Panc1 (cell line): ENCODE measurements around the gene TSPAN16. TPM values are rescaled to one million over a fixed set of nuclear protein-coding genes. Genes with fewer than 3 reads are reported as not detected.

ENCODE experiments used
- ATAC-seq: fragments of 200-7000 bp; cut with Tn5 transposase; 2 replicates; pipeline ENCODE4 v1.9.1; 2020; ENCODE audit warnings: mild to moderate bottlenecking, moderate library complexity
- BruUV-seq: library from RNA; stranded (reverse); fragments of 400-500 nt; replicated peaks from 2 replicates; lab custom pipeline; 2021; lab: Mats Ljungman, UMichigan
- CTCF ChIA-PET: fragments of 300-600 bp; sonication (Branson Sonifier 250); formaldehyde crosslinking; loops from one replicate; lab custom pipeline; 2022; ENCODE audit warnings: antibody characterized with exemption; lab: Charles Lee
- POLR2A ChIA-PET: fragments of 300-600 bp; sonication (Branson Sonifier 250); formaldehyde crosslinking; loops from one replicate; lab custom pipeline; 2022; ENCODE audit warnings: antibody characterized with exemption; lab: Charles Lee
- DNase-seq: peaks from one replicate; pipeline ENCODE4 v3.0.0-alpha.2; 2010; ENCODE audit warnings: low read depth, low spot score
- H3K27ac ChIP-seq: 2 replicates; pipeline ENCODE4 v1.5.1; 2011; ENCODE audit warnings: mild to moderate bottlenecking, low read length, inconsistent platforms
- H3K27me3 ChIP-seq: fragments of 200-500 bp; sonication (Bioruptor generic); 2 replicates; pipeline ENCODE4 v1.6.0; 2014; ENCODE audit warnings: low read length, inconsistent platforms; ENCODE audit not compliant: control insufficient read depth, insufficient read depth
- H3K36me3 ChIP-seq: fragments of 200-500 bp; sonication (Bioruptor generic); 2 replicates; pipeline ENCODE4 v1.5.1; 2014; ENCODE audit warnings: inconsistent platforms, mild to moderate bottlenecking, low read length, moderate library complexity; ENCODE audit not compliant: control insufficient read depth, insufficient read depth
- H3K4me1 ChIP-seq: 2 replicates; pipeline ENCODE4 v1.5.1; 2011; ENCODE audit warnings: inconsistent platforms, mild to moderate bottlenecking, low read length, moderate library complexity; ENCODE audit not compliant: control insufficient read depth, insufficient read depth
- H3K4me3 ChIP-seq, 2 experiments: 2 replicates each; pipeline ENCODE4 v1.5.1; 2011 to 2012; ENCODE audit warnings: low read depth in 2 of 2, low read length in 2 of 2, mild to moderate bottlenecking in 2 of 2, inconsistent platforms in 1 of 2, moderate library complexity in 1 of 2
- H3K9me3 ChIP-seq: fragments of 200-500 bp; sonication (Bioruptor generic); 2 replicates; pipeline ENCODE4 v1.5.1; 2014; ENCODE audit warnings: low read depth, mild to moderate bottlenecking, inconsistent platforms, low read length, moderate library complexity; ENCODE audit not compliant: control insufficient read depth, insufficient read depth
- CTCF ChIP-seq: fragments of 450-650 bp; IDR thresholded peaks from 2 replicates; pipeline ENCODE4 v1.5.1; 2017; ENCODE audit warnings: mild to moderate bottlenecking
- POLR2AphosphoS5 ChIP-seq: IDR thresholded peaks from 2 replicates; pipeline ENCODE4 v1.6.1; 2012; ENCODE audit warnings: mild to moderate bottlenecking, low read depth, low read length, moderate library complexity
- REST ChIP-seq, 2 experiments: IDR thresholded peaks; 2 replicates each; pipeline ENCODE4 v1.6.1; 2011 to 2012; ENCODE audit warnings: low read depth in 2 of 2, control low read depth in 1 of 2, low read length in 1 of 2, mild to moderate bottlenecking in 1 of 2, moderate library complexity in 1 of 2; ENCODE audit not compliant: insufficient read depth in 1 of 2
- SIN3A ChIP-seq: IDR thresholded peaks from 2 replicates; pipeline ENCODE4 v1.6.1; 2012; ENCODE audit warnings: low read depth, mild to moderate bottlenecking, low read length, moderate library complexity, borderline replicate concordance; ENCODE audit not compliant: insufficient read depth
- TCF7L2 ChIP-seq: IDR thresholded peaks from 2 replicates; pipeline ENCODE4 v1.6.1; 2011; ENCODE audit warnings: mild to moderate bottlenecking, low read depth, low read length, inconsistent platforms
- in situ Hi-C: cut with HindIII; loops from 2 replicates; pipeline ENCODE4 v1.10.0; 2016; ENCODE audit warnings: low sequenced_read_pairs, low pct_unique_long_range_greater_than_20kb
- intact Hi-C: fragments of 100-400 bp; cut with micrococcal nuclease; formaldehyde crosslinking; loops from one replicate; pipeline ENCODE4 v1.10.0; 2022; ENCODE audit not compliant: unreplicated experiment
- total RNA-seq: library from RNA; stranded (reverse); gene quantifications from one replicate; pipeline ENCODE4 v1.2.1, GENCODE V29; 2021; ENCODE audit not compliant: unreplicated experiment

Gene TSPAN16
- total RNA-seq, 1 experiment from 2014 or later, result not detected

DNA sequence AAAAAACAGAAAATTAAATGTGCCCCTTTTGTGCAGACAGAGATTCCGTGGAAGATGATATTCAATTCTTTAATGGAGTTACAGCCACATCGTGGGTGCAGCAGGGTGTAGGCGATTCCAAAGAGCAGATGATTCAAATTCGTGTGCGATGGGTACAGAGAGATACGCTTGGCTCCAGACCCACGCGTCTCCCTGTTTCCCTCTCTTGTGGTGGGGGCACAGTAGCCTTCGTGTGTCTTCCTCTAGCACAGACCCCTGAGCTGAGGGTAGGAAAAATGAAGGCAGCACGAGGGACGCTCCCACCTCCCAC is 4.8 kb downstream of the TSPAN16 start:
- Histone ChIP-seq H3K9me3 (no peaks in the 10 kb centered on the region), H3K27me3 (no peaks in the 10 kb centered on the region), H3K27ac (no peak overlapping the region), H3K4me3 (no peak overlapping the region), H3K36me3 (no peaks in the 10 kb centered on the region), H3K4me1 (no peaks in the 10 kb centered on the region)
- in situ Hi-C loops, result loop anchor here (25.0 kb wide), 1 partner anchor 262 kb away; the partner anchor contains the start of gene ELOF1
- intact Hi-C loops, result no loop called here
- no peak for TF ChIP-seq POLR2AphosphoS5
- TF ChIP-seq SIN3A, result no peak
- no peak for TF ChIP-seq TCF7L2
- TF ChIP-seq REST (IDR thresholded peaks at IDR 0.05; ENCODE audit: insufficient read depth in 1 of 2, low read depth in 2 of 2, low read length in 1 of 2), result no peak
- TF ChIP-seq CTCF, result no peak
- no TSS peak for BruUV-seq
- ChIA-PET POLR2A (no interaction called here), CTCF (no interaction called here)
- DNase-seq (no peak), ATAC-seq (no peak)

- Histone ChIP-seq H3K4me3 (no peak overlapping the region), H3K4me1 (no peaks in the 10 kb centered on the region), H3K27ac (no peak overlapping the region), H3K36me3 (no peaks in the 10 kb centered on the region), H3K9me3 (no peaks in the 10 kb centered on the region), H3K27me3 (no peaks in the 10 kb centered on the region)
- ChIA-PET POLR2A (no interaction called here), CTCF (no interaction called here)
- DNase-seq, result no peak
- intact Hi-C loops, result no loop called here
- ATAC-seq, result no peak
- no TSS peak for BruUV-seq
- in situ Hi-C loops, result loop anchor here (25.0 kb wide), 1 partner anchor 257 kb away; the partner anchor contains the start of gene ELOF1
- TF ChIP-seq TCF7L2 (no peak), REST (IDR thresholded peaks at IDR 0.05; ENCODE audit: insufficient read depth in 1 of 2, low read depth in 2 of 2, low read length in 1 of 2) (no peak), CTCF (no peak), POLR2AphosphoS5 (no peak), SIN3A (no peak)
Measured at GRCh38 chr19:11304936-11305335, 9.0 kb downstream of the TSPAN16 start.
